ENCODE results near the gene OPRL1.

Gene OPRL1

GRCh38 chr20:64072498-64073063 lies 7.3 kb upstream of the OPRL1 start:
- no peak for DNase-seq (ENCODE audit: low spot score)

DNA sequence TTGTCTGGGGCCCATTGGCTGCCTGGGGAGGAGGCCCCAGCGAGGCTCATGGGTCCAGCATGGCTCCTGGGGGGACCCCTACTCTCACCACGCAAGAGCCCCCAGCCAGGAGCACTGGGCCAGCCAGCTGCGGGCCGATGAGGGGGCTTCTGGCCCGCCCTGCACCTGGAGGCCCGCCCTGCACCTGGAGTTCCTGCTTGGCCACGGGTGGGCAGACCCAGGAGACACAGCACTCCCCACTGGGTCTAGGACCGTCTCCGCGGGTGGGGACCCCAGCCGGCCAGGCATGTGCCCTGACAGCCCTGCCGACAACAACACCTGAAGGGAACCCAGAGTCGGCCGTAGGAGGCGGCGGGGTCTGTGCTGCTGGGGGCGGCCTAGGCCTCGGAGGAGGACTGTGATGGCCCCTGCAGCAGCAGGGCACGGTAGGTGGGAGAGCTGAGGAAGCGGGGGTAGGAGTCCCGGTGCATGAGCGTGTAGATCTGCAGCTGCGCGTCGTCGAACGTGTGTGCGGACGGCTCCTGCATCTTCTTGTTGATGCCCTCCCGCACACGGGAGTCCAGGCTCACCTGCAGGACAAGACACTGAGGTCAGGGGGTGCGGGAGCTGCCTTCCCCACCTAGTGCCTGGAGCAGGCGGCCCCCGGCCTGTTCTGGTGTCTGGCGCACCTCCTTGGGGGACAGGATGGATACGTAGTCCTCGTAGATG lies 6.3 kb upstream of the OPRL1 start:
- DNase-seq (ENCODE audit: low spot score): no peak

GRCh38 chr20:64074184-64074789 lies 5.6 kb upstream of the OPRL1 start:
- no peak for DNase-seq (ENCODE audit: low spot score)

DNA sequence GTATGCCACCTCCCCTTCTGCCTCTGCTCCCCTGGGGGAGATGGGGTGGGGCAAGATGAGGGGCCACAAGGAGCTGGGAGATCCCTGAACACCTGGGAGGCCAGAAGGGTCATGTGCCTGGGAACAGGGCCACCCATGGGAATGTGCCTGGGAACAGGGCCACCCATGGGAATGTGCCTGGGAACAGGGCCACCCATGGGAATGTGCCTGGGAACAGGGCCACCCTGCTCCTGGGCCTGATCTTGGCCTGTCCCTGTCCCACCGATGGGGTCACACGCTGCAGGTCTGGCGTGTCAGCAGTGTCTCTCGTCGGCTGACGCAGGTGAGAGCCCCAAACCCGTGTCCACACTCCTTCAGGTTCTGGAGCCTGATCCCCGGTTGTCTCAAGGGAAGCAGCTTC lies 4.9 kb upstream of the OPRL1 start:
- DNase-seq (ENCODE audit: low spot score): no peak

- no peak for DNase-seq (ENCODE audit: low spot score)
Observed at GRCh38 chr20:64075556-64075955, 4.3 kb upstream of the OPRL1 start.

GRCh38 chr20:64076061-64076997 lies 3.6 kb upstream of the OPRL1 start:
- no peak for DNase-seq (ENCODE audit: low spot score)

GRCh38 chr20:64077094-64077493 lies 2.8 kb upstream of the OPRL1 start:
- DNase-seq (ENCODE audit: low spot score): peak; percentile 68

DNA sequence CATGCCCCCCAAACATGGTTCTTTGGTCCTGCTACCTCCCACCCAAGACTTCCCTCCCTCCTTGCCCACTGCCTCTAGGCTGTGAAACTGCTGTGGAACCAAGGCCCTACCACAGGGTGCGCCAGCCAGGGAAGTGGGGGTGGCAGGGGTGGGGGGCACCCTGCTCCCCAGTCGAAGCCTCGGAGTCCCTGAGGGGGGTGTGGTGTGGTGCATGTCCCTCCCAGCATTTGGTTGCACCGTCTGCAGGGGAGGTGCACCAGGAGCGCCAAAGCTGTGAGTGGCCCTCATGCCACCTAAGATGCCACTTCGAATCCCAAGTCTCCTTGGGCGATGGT lies 2.4 kb upstream of the OPRL1 start:
- no peak for DNase-seq (ENCODE audit: low spot score)

- peak; percentile 77 for DNase-seq (ENCODE audit: low spot score)
Observed at GRCh38 chr20:64077876-64078551, 1.9 kb upstream of the OPRL1 start.

- no peak for DNase-seq (ENCODE audit: low spot score)
Observed at GRCh38 chr20:64078934-64079272, 979 bp upstream of the OPRL1 start.

- peak; percentile 82 for DNase-seq (ENCODE audit: low spot score)
Observed at GRCh38 chr20:64079273-64080012, 439 bp upstream of the OPRL1 start, which contains the start of gene RGS19. Gene RGS19, minus strand, starts transcription at chr20:64079518. Its CDS starts 2,632 bp downstream, at chr20:64076886.

DNA sequence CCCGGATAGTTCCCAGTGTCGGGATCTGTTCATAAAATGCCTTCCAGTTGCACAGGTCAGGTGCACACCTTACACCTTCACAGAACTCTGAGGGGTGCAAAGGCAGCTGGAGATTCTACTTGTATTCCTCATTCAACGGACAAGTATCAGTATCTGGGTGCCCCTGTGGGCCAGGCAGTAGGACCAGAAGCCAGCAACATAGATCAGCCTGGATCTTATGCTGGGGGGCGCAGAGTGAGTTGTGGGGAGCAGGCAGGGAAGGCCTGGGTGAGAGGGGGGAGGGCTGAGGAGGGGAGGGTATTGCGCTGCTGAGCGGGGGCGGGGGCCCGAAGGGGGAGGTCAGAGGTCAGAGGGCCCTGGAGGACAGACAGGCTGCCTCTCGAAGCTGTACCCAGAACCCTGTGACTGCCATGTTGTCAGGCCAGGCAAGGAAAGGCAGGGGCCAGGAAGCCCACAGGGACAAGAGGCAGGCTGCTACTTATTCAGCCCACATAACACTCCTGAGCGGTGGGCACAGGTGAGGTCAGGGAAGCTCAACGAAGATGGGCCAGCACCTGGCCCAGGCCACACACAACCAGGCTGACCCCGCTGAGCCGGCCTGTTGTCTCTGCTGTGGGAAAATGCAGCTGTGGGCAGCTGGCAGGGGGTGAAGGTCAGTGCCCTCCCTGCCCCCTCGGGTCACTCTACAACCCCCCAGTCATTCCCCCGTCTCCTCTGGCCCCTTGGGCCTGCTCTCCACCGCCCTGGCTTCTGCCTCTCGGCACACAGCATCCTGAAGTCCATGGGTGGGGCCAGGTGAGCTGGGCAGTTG lies 1.1 kb downstream of the OPRL1 start:
- no peak for DNase-seq (ENCODE audit: low spot score)

DNA sequence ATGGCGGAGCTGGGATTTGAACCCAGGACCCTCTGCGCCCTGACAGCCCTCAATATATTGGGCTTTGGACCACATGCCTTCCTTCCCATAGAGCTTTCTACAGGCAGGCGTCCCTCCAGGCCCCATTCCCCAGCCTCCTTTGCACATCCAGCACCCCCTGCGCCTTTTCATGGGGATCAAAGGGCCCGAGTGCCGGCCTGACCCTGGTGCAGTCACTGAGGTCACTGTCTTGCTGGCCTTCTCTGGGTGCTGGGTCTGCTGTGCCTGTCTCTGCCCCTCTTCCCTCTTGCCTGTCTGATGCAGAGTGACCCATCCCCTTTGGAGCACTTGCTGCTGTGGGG lies 1.7 kb downstream of the OPRL1 start:
- no peak for DNase-seq (ENCODE audit: low spot score)

DNA sequence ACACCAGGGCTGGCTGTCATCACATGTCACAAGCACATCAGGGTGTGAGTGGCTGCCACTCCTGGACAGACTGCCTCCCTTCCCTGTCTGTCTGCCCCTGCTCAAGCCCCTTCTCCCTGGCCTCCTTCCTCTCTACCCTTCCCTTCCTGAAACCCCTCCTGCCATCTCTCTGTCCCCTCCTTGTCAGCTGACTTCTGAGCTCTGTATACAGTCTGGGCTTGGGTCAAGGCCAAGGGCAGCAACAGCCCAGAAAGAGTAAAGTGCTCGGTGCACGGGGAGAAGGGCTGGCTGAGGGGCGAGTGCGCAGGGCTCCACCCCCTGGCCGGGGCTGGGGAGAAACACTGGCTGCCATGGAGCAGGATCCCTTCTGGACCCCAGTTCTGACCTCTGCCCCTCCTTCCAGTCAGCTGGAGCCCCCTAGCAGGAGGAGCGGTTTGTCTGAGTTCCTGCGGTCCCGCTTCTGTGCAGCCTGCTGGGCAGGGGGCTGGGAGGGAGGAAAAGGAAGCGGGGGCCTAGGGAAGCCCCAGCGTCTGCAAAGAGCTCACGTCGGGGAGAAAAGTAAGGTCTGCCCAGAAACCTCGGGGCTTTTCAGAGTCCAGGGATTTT lies 2.3 kb downstream of the OPRL1 start:
- no peak for DNase-seq (ENCODE audit: low spot score)

DNA sequence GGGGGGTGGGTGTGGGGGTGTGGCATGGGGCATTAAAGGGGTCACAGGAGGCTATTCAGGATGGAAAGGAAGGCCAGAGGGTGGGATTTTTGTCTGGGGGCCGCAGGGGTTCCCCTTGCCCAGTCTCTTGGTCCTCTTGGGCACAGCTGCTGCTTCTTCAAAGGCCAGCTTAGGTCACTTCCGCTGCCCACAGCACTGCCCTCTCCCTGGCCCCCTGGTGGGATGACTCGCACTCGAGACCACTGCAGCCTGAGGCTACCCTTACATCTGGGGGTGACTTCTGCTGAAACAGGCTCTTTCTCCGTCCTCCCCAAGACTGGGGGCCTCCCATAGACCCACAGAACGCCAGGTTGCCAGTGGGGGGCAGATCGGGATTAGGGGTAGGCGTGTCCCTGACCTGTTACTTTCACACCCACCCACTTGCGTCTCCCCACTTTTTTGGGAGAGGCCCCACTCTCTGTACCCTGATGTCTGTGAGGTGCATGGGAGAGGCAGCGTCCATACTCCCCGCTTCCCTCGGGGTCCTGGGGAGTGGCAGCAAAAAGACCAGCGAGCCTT lies 3.0 kb downstream of the OPRL1 start:
- DNase-seq (ENCODE audit: low spot score): no peak

- peak; percentile 65 for DNase-seq (ENCODE audit: low spot score)
Observed at GRCh38 chr20:64083378-64083803, 3.5 kb downstream of the OPRL1 start.

DNA sequence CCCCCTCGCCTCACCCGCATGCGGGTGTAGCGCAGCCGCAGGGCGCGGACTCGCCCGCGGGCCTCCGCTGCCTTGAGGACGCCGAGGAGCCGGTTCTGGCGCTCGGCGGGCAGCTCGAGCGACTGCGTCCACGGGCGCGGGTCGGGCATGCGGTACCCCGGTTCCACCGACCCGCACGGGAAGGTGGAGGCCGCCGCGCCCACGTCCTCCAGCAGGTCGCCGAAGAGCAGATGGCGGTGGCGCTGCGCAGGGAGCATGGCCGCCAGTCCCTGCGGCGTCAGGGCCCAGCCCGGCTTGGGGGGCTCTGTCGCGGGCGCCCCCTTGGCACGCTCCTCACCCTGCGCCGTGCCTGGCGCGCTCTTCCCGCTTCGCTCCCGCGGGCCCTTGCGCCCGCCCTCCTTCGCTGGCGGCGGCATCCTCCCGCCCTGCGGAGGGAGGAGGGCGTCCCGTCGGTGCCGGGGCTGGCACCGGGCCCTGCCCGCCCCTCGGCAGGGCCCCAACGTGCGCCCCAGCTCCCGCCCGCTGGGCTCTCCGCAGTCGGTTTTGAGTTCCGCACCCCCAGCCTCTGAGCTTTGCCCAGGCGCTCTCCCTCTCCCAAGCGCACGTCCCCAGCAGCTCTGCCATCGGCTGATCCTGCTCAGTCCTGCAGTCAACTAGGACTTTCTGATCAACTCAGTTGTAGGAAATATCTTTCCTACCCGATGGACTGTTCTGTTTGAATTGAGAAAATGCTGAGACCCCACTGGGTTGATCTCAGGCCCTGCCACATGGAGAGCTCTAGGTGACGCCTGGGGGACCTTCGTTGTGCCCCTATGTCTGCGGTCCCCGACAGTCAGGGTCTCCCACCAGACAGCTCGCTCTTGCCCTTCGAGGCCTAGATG lies 4.2 kb downstream of the OPRL1 start, which contains the start of gene LKAAEAR1:
Gene LKAAEAR1, minus strand, starts transcription at position 595 of the 881 bp plus-strand sequence. Its CDS starts 179 bp downstream, at position 416.
- no peak for DNase-seq (ENCODE audit: low spot score)

DNA sequence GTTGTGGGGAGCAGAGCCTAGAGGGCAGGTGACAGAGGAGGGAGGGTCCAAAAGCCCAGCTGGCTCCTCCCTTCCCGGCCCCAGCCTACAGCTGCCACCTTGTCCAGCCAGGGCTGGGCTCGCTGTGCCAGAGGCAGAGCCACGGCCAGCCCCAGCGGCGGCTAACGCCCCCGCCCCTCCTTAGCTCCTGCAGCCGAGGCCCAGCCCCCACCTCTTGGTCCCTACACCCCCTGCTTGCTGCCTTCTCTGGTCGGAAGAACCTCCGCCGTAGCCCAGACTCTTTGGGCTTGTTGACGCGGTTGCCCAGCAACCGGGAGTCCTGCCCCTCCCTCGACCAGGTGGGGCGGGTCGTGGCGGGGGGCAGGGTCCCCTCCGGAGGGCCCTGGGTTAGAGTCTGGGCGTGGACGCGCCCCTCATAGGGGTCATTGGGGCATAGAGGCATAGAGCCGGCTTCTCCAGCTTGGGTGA lies 4.8 kb downstream of the OPRL1 start:
- DNase-seq (ENCODE audit: low spot score): no peak
